C4-2B (cell line): ENCODE results near the gene COL12A1.

Source experiments
- ZFX ChIP-seq: fragments of 450-650 bp; IDR thresholded peaks from 2 replicates; pipeline ENCODE4 v1.6.1; 2017
- TF ChIP-seq, protein P1 (sequence below): fragments of 450-650 bp; conservative IDR thresholded peaks from 2 replicates; pipeline ENCODE4 v1.5.1; 2017; ENCODE audit warnings: mild to moderate bottlenecking

DNA sequence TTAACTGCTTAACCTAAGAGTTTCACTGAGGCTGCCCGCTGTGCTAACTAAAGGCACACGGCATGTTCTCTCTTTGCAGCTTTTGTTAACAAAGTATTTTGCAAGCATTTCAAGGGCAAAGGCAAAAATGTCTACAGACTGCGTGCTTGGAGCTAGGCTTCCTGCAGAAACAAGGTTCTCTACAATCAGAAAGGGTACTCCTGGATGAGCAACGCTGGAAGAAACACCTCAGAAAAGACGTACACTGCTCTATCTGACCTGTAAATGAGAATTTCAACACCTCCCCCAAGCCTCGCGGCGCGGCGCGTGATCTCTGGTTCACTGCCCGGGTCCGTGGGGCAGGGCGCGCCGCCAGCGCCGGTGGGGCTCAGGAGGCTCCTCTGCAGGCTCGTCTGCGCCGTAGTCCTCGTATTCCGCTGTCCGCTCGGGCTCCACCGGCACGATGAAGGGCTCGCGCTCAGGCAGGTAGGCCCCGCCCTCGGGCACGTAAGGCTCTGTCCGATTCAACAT is 120.9 kb downstream of the COL12A1 start:
- TF ChIP-seq, protein P1, sequence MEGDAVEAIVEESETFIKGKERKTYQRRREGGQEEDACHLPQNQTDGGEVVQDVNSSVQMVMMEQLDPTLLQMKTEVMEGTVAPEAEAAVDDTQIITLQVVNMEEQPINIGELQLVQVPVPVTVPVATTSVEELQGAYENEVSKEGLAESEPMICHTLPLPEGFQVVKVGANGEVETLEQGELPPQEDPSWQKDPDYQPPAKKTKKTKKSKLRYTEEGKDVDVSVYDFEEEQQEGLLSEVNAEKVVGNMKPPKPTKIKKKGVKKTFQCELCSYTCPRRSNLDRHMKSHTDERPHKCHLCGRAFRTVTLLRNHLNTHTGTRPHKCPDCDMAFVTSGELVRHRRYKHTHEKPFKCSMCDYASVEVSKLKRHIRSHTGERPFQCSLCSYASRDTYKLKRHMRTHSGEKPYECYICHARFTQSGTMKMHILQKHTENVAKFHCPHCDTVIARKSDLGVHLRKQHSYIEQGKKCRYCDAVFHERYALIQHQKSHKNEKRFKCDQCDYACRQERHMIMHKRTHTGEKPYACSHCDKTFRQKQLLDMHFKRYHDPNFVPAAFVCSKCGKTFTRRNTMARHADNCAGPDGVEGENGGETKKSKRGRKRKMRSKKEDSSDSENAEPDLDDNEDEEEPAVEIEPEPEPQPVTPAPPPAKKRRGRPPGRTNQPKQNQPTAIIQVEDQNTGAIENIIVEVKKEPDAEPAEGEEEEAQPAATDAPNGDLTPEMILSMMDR = no peak
- TF ChIP-seq ZFX = no peak
